Ishikawa (cell line): Measurements from ENCODE around the gene ESRRA.

Experiments
- CEBPB ChIP-seq: IDR thresholded peaks from 2 replicates; pipeline ENCODE4 v1.6.1; 2012
- CREB1 ChIP-seq: IDR thresholded peaks from 2 replicates; pipeline ENCODE4 v1.6.1; 2012; ENCODE audit warnings: low read depth
- EGR1 ChIP-seq: IDR thresholded peaks from 2 replicates; pipeline ENCODE4 v1.6.1; 2012
- EP300 ChIP-seq: IDR thresholded peaks from 2 replicates; pipeline ENCODE4 v1.6.1; 2012; ENCODE audit warnings: borderline replicate concordance
- FOXM1 ChIP-seq: IDR thresholded peaks from 2 replicates; pipeline ENCODE4 v1.6.1; 2012; ENCODE audit warnings: low read depth, borderline replicate concordance
- NFIC ChIP-seq: IDR thresholded peaks from 2 replicates; pipeline ENCODE4 v1.6.1; 2012
- RAD21 ChIP-seq: IDR thresholded peaks from 2 replicates; pipeline ENCODE4 v1.6.1; 2012; ENCODE audit warnings: low read depth
- TAF1 ChIP-seq: IDR thresholded peaks from 2 replicates; pipeline ENCODE4 v1.6.1; 2012; ENCODE audit warnings: low read depth, mild to moderate bottlenecking
- TCF12 ChIP-seq: IDR thresholded peaks from 2 replicates; pipeline ENCODE4 v1.6.1; 2012; ENCODE audit warnings: low read depth
- TEAD4 ChIP-seq: IDR thresholded peaks from 2 replicates; pipeline ENCODE4 v1.6.1; 2012
- YY1 ChIP-seq: IDR thresholded peaks from 2 replicates; pipeline ENCODE4 v1.6.1; 2012; ENCODE audit warnings: low read depth
- ZBTB7A ChIP-seq: IDR thresholded peaks from 2 replicates; pipeline ENCODE4 v1.6.1; 2012; ENCODE audit warnings: low read depth
- TF ChIP-seq, protein P1 (sequence below): IDR thresholded peaks from 2 replicates; pipeline ENCODE4 v1.6.1; 2012; ENCODE audit warnings: low read depth, mild to moderate bottlenecking
- TF ChIP-seq, protein P2 (sequence below): IDR thresholded peaks from 2 replicates; pipeline ENCODE4 v1.6.1; 2012
- TF ChIP-seq, protein P3 (sequence below): IDR thresholded peaks from 2 replicates; pipeline ENCODE4 v1.6.1; 2012

The ESRRA gene

DNA sequence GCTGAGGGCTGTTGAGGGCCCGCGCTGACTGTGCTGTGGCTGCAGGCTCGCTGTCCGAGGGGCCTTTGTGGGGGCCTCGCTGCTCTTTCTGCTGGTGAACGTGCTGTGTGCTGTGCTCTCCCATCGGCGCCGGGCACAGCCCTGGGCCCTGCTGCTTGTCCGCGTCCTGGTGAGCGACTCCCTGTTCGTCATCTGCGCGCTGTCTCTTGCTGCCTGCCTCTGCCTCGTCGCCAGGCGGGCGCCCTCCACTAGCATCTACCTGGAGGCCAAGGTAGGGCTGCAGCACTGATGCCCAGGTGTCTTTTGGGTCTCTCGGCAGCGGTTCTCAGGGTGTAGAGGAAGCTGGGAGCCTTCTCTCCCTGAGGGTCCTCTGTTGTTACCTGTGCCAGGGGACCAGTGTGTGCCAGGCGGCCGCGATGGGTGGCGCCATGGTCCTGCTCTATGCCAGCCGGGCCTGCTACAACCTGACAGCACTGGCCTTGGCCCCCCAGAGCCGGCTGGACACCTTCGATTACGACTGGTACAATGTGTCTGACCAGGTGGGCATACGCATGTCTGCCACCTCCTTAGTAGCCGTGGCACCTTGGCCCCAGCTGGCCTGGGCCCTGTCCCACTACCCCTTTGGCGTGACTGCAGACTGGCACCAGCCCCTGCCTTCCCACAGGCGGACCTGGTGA, 17.5 kb upstream of the ESRRA start:
- TF ChIP-seq NFIC (no peak), CREB1 (no peak), RAD21 (no peak), TAF1 (no peak), YY1 (no peak), CEBPB (no peak), ZBTB7A (no peak), TCF12 (no peak), FOXM1 (no peak), TEAD4 (no peak), EP300 (no peak), EGR1 (no peak)
- TF ChIP-seq, protein P1, sequence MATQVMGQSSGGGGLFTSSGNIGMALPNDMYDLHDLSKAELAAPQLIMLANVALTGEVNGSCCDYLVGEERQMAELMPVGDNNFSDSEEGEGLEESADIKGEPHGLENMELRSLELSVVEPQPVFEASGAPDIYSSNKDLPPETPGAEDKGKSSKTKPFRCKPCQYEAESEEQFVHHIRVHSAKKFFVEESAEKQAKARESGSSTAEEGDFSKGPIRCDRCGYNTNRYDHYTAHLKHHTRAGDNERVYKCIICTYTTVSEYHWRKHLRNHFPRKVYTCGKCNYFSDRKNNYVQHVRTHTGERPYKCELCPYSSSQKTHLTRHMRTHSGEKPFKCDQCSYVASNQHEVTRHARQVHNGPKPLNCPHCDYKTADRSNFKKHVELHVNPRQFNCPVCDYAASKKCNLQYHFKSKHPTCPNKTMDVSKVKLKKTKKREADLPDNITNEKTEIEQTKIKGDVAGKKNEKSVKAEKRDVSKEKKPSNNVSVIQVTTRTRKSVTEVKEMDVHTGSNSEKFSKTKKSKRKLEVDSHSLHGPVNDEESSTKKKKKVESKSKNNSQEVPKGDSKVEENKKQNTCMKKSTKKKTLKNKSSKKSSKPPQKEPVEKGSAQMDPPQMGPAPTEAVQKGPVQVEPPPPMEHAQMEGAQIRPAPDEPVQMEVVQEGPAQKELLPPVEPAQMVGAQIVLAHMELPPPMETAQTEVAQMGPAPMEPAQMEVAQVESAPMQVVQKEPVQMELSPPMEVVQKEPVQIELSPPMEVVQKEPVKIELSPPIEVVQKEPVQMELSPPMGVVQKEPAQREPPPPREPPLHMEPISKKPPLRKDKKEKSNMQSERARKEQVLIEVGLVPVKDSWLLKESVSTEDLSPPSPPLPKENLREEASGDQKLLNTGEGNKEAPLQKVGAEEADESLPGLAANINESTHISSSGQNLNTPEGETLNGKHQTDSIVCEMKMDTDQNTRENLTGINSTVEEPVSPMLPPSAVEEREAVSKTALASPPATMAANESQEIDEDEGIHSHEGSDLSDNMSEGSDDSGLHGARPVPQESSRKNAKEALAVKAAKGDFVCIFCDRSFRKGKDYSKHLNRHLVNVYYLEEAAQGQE = no peak
- TF ChIP-seq, protein P2, sequence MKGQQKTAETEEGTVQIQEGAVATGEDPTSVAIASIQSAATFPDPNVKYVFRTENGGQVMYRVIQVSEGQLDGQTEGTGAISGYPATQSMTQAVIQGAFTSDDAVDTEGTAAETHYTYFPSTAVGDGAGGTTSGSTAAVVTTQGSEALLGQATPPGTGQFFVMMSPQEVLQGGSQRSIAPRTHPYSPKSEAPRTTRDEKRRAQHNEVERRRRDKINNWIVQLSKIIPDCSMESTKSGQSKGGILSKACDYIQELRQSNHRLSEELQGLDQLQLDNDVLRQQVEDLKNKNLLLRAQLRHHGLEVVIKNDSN = no peak
- TF ChIP-seq, protein P3, sequence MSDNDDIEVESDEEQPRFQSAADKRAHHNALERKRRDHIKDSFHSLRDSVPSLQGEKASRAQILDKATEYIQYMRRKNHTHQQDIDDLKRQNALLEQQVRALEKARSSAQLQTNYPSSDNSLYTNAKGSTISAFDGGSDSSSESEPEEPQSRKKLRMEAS = no peak

DNA sequence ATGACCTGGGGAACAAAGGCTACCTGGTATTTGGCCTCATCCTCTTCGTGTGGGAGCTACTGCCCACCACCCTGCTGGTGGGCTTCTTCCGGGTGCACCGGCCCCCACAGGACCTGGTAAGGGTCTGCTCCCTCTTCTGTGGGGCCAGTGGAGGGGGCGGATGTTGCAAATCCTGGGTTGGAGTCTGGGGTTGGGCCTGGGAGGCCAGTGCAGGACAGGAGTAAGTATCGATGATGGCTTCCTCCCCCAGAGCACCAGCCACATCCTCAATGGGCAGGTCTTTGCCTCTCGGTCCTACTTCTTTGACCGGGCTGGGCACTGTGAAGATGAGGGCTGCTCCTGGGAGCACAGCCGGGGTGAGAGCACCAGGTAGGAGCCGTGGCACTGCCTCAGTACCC, 17.0 kb upstream of the ESRRA start:
- TF ChIP-seq, protein P3 = no peak
- no peak for TF ChIP-seq TEAD4
- TF ChIP-seq RAD21 = no peak
- no peak for TF ChIP-seq NFIC
- no peak for TF ChIP-seq EGR1
- no peak for TF ChIP-seq CEBPB
- TF ChIP-seq FOXM1 = no peak
- TF ChIP-seq, protein P1 = no peak
- TF ChIP-seq CREB1 = no peak
- no peak for TF ChIP-seq EP300
- no peak for TF ChIP-seq TAF1
- TF ChIP-seq, protein P2 = no peak

DNA sequence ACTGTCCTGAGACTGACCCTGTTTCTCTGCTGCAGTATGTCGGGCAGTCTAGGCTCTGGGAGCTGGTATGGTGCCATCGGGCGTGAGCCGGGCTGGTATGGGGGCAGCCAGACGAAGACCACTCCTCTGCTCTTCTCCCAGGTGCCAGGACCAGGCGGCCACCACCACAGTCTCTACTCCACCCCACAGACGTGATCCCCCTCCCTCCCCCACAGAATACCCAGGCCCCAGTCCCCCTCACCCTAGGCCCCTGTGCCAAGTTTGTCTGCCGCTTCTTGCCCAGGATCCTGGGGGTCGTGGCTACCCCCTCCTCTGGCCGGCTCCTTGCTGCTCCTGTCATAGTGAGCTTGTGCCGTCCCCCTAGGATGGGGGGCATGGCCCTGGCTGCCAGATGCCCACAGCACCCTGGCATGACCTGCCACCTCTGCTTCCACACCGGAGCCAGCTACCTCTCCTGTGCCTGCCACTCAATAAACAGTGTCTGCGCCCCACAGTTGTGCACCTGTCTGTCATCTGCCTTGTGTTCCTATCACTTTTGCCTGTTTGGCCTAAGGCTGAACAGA, 16.2 kb upstream of the ESRRA start:
- no peak for TF ChIP-seq FOXM1
- TF ChIP-seq ZBTB7A = no peak
- TF ChIP-seq TEAD4 = no peak
- no peak for TF ChIP-seq CREB1
- TF ChIP-seq RAD21 = no peak
- TF ChIP-seq, protein P3 = no peak
- no peak for TF ChIP-seq TAF1
- no peak for TF ChIP-seq CEBPB

DNA sequence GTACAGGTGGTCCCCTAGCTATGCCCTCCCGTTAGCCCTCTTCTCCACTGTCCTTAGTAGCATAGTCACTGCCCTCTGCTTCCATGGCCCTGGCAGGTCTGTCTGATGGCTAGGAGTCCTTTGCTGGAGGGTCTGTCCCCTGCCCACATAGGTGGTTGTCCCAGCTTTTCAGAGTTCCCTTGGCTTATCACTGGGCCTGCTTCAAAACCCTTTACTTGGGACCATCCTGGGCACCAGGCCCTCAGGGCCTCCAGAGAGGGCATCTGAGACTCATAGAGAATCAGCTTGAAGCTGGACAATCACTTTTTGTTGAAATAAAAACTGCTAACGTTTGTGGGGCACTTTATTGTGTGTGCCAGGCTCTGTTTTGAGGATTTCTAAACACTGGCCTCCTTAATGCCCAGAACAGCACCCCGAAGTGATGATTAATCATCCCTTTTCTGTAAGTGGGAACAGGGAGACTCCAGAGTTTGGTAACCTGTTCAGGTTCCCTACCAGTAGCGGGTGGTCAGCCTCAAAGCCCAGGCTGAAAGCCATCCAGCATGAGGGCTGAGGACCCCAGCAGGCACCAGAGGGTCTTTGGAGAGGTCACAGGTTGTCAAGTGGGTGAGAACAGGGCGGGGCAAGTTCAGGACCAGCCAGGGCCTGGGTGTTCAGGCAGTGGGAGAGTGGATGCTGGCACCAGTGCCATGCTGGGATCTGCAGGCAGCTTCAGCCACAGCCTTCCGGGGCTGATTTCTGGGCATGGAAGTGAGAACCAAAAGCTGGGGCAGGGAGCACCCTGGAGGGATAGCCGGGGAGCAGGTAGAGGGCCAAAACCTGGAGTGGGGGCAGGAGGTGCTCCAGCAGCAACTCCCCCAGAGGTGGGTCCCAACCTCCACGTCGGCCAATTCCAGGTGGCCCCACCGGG, 14.7 kb upstream of the ESRRA start:
- TF ChIP-seq YY1 = no peak
- no peak for TF ChIP-seq NFIC
- TF ChIP-seq EP300 = no peak
- TF ChIP-seq, protein P3 = no peak
- TF ChIP-seq TEAD4 = no peak
- TF ChIP-seq RAD21 = no peak
- TF ChIP-seq, protein P1 = no peak
- TF ChIP-seq TCF12 = no peak
- no peak for TF ChIP-seq CREB1
- TF ChIP-seq FOXM1 = no peak
- TF ChIP-seq CEBPB = no peak
- TF ChIP-seq ZBTB7A = no peak
- TF ChIP-seq, protein P2 = no peak
- TF ChIP-seq TAF1 = no peak
- no peak for TF ChIP-seq EGR1
